GM21619 (cell line): ENCODE results near the gene ASIC4.

Experiments
- ATAC-seq: cut with Tn5 transposase; IDR thresholded peaks from one replicate; pipeline ENCODE4 v1.9.1; 2021; ENCODE audit not compliant: unreplicated experiment

Gene ASIC4

GRCh38 chr2:219478916-219479315, 35.4 kb upstream of the ASIC4 start:
- no peak for ATAC-seq

- ATAC-seq: no peak
Measured at GRCh38 chr2:219480004-219480403, 34.3 kb upstream of the ASIC4 start.

- ATAC-seq: no peak
Measured at GRCh38 chr2:219482674-219483405, 31.4 kb upstream of the ASIC4 start.

- no peak for ATAC-seq
Measured at GRCh38 chr2:219483451-219484342, 30.6 kb upstream of the ASIC4 start.

- ATAC-seq: no peak
Measured at GRCh38 chr2:219484343-219485200, 29.7 kb upstream of the ASIC4 start.

- ATAC-seq: no peak
Measured at GRCh38 chr2:219485201-219485580, 29.1 kb upstream of the ASIC4 start.

- ATAC-seq: no peak
Measured at GRCh38 chr2:219486380-219486959, 27.8 kb upstream of the ASIC4 start.

GRCh38 chr2:219488149-219488843, 26.0 kb upstream of the ASIC4 start:
- ATAC-seq: no peak

GRCh38 chr2:219488844-219489194, 25.5 kb upstream of the ASIC4 start:
- no peak for ATAC-seq

GRCh38 chr2:219489315-219489714, 25.0 kb upstream of the ASIC4 start:
- no peak for ATAC-seq

GRCh38 chr2:219490186-219490585, 24.1 kb upstream of the ASIC4 start:
- ATAC-seq: no peak

GRCh38 chr2:219490600-219491130, 23.6 kb upstream of the ASIC4 start:
- no peak for ATAC-seq

GRCh38 chr2:219491278-219491963, 22.9 kb upstream of the ASIC4 start:
- no peak for ATAC-seq

- no peak for ATAC-seq
Measured at GRCh38 chr2:219492575-219492974, 21.7 kb upstream of the ASIC4 start.

GRCh38 chr2:219493086-219493485, 21.2 kb upstream of the ASIC4 start:
- no peak for ATAC-seq

GRCh38 chr2:219494952-219495530, 19.2 kb upstream of the ASIC4 start:
- no peak for ATAC-seq

GRCh38 chr2:219495531-219496122, 18.7 kb upstream of the ASIC4 start:
- ATAC-seq: no peak

GRCh38 chr2:219496247-219496824, 17.9 kb upstream of the ASIC4 start:
- ATAC-seq: no peak
